IMR-90 (cell line): Measurements from ENCODE around the gene C1QTNF12. TPM values are rescaled to one million over a fixed set of nuclear protein-coding genes. Genes with fewer than 3 reads are reported as not detected.
A peak's percentile ranks its signal among the peaks of the same experiment; 100 is the strongest.

Source experiments
- ATAC-seq: fragments of 200-7000 bp; cut with Tn5 transposase; 2 replicates; pipeline ENCODE4 v1.9.1; 2020; ENCODE audit warnings: low read depth, mild to moderate bottlenecking, moderate library complexity
- BruUV-seq: library from RNA; stranded (reverse); fragments of 400-500 nt; replicated peaks from 2 replicates; lab custom pipeline; 2021; lab: Mats Ljungman, UMichigan
- CTCF ChIA-PET: fragments of 300-600 bp; formaldehyde crosslinking; extraction: SDS; loops from one replicate; lab custom pipeline; 2021; ENCODE audit warnings: antibody characterized with exemption; lab: Yijun Ruan, JAX
- POLR2A ChIA-PET: fragments of 300-600 bp; sonication (Branson Sonifier 250); formaldehyde crosslinking; loops from one replicate; lab custom pipeline; 2022; ENCODE audit warnings: antibody characterized with exemption; ENCODE audit not compliant: unreplicated experiment; lab: Charles Lee
- DNase-seq: peaks from one replicate; pipeline ENCODE4 v3.0.0; 2013
- H2AFZ ChIP-seq: replicated peaks from 2 replicates; pipeline ENCODE3; 2013; ENCODE audit warnings: low read length, mild to moderate bottlenecking; ENCODE audit not compliant: poor library complexity
- H2AK5ac ChIP-seq: 2 replicates; pipeline ENCODE4 v1.6.1; 2013; ENCODE audit warnings: low read depth, low read length, inconsistent platforms
- H2AK9ac ChIP-seq: replicated peaks from 2 replicates; pipeline ENCODE3; 2013; ENCODE audit warnings: mild to moderate bottlenecking, low read depth, low read length, moderate library complexity; ENCODE audit not compliant: poor library complexity
- H2BK120ac ChIP-seq: 2 replicates; pipeline ENCODE4 v1.6.1; 2013; ENCODE audit warnings: low read depth, low read length, inconsistent platforms
- H2BK15ac ChIP-seq: 3 replicates; pipeline ENCODE4 v1.6.1; 2013; ENCODE audit warnings: low read depth, low read length, inconsistent platforms
- H2BK20ac ChIP-seq: 2 replicates; pipeline ENCODE4 v1.6.1; 2013; ENCODE audit warnings: low read depth, mild to moderate bottlenecking, inconsistent platforms, low read length, moderate library complexity
- H2BK5ac ChIP-seq: 2 replicates; pipeline ENCODE4 v1.6.1; 2013; ENCODE audit warnings: mild to moderate bottlenecking, low read depth, low read length, inconsistent platforms; ENCODE audit not compliant: poor library complexity, severe bottlenecking
- H3K14ac ChIP-seq: replicated peaks from 2 replicates; pipeline ENCODE4 v1.6.1; 2013; ENCODE audit warnings: low read depth, low read length, inconsistent platforms
- H3K18ac ChIP-seq: 2 replicates; pipeline ENCODE4 v1.6.1; 2013; ENCODE audit warnings: low read depth, low read length, control low read depth
- H3K23ac ChIP-seq: 2 replicates; pipeline ENCODE4 v1.6.1; 2013; ENCODE audit warnings: low read depth, low read length, inconsistent platforms
- H3K27ac ChIP-seq: 2 replicates; pipeline ENCODE4 v1.5.1; 2013; ENCODE audit warnings: mild to moderate bottlenecking, control low read depth, low read length; ENCODE audit not compliant: insufficient read depth
- H3K27me3 ChIP-seq: 2 replicates; pipeline ENCODE4 v1.6.1; 2013; ENCODE audit warnings: low read length; ENCODE audit not compliant: control insufficient read depth, insufficient read depth
- H3K36me3 ChIP-seq: 2 replicates; pipeline ENCODE4 v1.6.1; 2013; ENCODE audit warnings: low read length, mixed read lengths; ENCODE audit not compliant: control insufficient read depth, insufficient read depth
- H3K4ac ChIP-seq: 2 replicates; pipeline ENCODE4 v1.6.1; 2013; ENCODE audit warnings: low read depth, low read length, inconsistent platforms
- H3K4me1 ChIP-seq: 2 replicates; pipeline ENCODE4 v1.6.1; 2013; ENCODE audit warnings: low read length, mixed read lengths; ENCODE audit not compliant: control insufficient read depth, insufficient read depth
- H3K4me2 ChIP-seq: 2 replicates; pipeline ENCODE4 v1.6.1; 2013; ENCODE audit warnings: low read depth, mild to moderate bottlenecking, control low read depth, low read length, moderate library complexity
- H3K4me3 ChIP-seq: 2 replicates; pipeline ENCODE4 v1.5.1; 2013; ENCODE audit warnings: low read depth, mild to moderate bottlenecking, control low read depth, low read length, moderate library complexity; ENCODE audit not compliant: insufficient read depth
- H3K56ac ChIP-seq: 2 replicates; pipeline ENCODE4 v1.6.1; 2013; ENCODE audit warnings: low read length, inconsistent platforms; ENCODE audit not compliant: insufficient read depth; ENCODE audit errors: extremely low read depth
- H3K79me1 ChIP-seq, 2 experiments: 2 replicates each; pipeline ENCODE4 v1.6.1; 2013; ENCODE audit warnings: low read length in 2 of 2, inconsistent platforms in 1 of 2, low read depth in 1 of 2
- H3K9ac ChIP-seq: 2 replicates; pipeline ENCODE4 v1.6.1; 2013; ENCODE audit warnings: low read depth, low read length, control low read depth
- H3K9me1 ChIP-seq: 2 replicates; pipeline ENCODE4 v1.6.1; 2013; ENCODE audit warnings: low read length, inconsistent platforms; ENCODE audit not compliant: insufficient read depth
- H3K9me3 ChIP-seq: 2 replicates; pipeline ENCODE4 v1.6.1; 2013; ENCODE audit warnings: low read length; ENCODE audit not compliant: control insufficient read depth, insufficient read depth
- H4K20me1 ChIP-seq: 2 replicates; pipeline ENCODE4 v1.6.1; 2013; ENCODE audit warnings: low read length, inconsistent platforms; ENCODE audit not compliant: insufficient read depth
- H4K5ac ChIP-seq: 2 replicates; pipeline ENCODE4 v1.6.1; 2013; ENCODE audit warnings: mild to moderate bottlenecking, low read depth, low read length, control low read depth
- H4K8ac ChIP-seq, 2 experiments: 2 replicates each; pipeline ENCODE4 v1.6.1; 2013; ENCODE audit warnings: low read depth in 2 of 2, low read length in 2 of 2, control low read depth in 1 of 2, inconsistent platforms in 1 of 2
- H4K91ac ChIP-seq: 2 replicates; pipeline ENCODE4 v1.6.1; 2013; ENCODE audit warnings: low read depth, low read length, inconsistent platforms; ENCODE audit not compliant: insufficient read depth
- BHLHE40 ChIP-seq: fragments of 150-350 bp; IDR thresholded peaks from 2 replicates; pipeline ENCODE4 v1.6.1; 2016; ENCODE audit warnings: mild to moderate bottlenecking, low read depth, low read length
- CHD1 ChIP-seq: IDR thresholded peaks from 2 replicates; pipeline ENCODE4 v1.6.1; 2012; ENCODE audit warnings: low read depth, low read length, improper control_type of control experiment
- POLR2A ChIP-seq: IDR thresholded peaks from 2 replicates; pipeline ENCODE4 v1.6.1; 2012; ENCODE audit warnings: mild to moderate bottlenecking, low read depth, low read length
- RCOR1 ChIP-seq: IDR thresholded peaks from 2 replicates; pipeline ENCODE4 v1.6.1; 2012; ENCODE audit warnings: mild to moderate bottlenecking, low read length, improper control_type of control experiment; ENCODE audit not compliant: insufficient replicate concordance
- WGBS, 2 experiments: methylation state at CpG; one replicate each; pipeline versions ENCODE4 v1.1.5 to v1.1.7; 2013; ENCODE audit warnings: missing lambda C conversion rate in 2 of 2; ENCODE audit not compliant: insufficient read length in 1 of 2; ENCODE audit errors: extremely low coverage in 2 of 2; 5-methylcytosine and 5-hydroxymethylcytosine counted together
- dilution Hi-C: fragments of 300-500 bp; cut with HindIII; formaldehyde crosslinking; loops from one replicate; pipeline ENCODE4 v1.14.3; 2018; ENCODE audit warnings: low sequenced_read_pairs; ENCODE audit not compliant: unreplicated experiment
- in situ Hi-C: fragments of 300-500 bp; cut with MboI; formaldehyde crosslinking; loops from 3 replicates; pipeline ENCODE4 v1.14.3; 2019; ENCODE audit warnings: low sequenced_read_pairs, inconsistent platforms, mixed read lengths
- intact Hi-C: fragments of 100-400 bp; cut with micrococcal nuclease; formaldehyde crosslinking; loops from 2 replicates; pipeline ENCODE4 v1.10.0; 2022
- polyA plus RNA-seq, 3 experiments: library from polyadenylated mRNA; depleted of rRNA; stranded (reverse); fragments of >200 nt; gene quantifications; 2 replicates each; pipeline ENCODE4 v1.2.3, GENCODE V29; 2012; ENCODE audit warnings: low replicate concordance in 1 of 3
- total RNA-seq: library from RNA; depleted of rRNA; stranded (reverse); fragments of >200 nt; gene quantifications from 2 replicates; pipeline ENCODE4 v1.2.3, GENCODE V29; 2012
- TF ChIP-seq, protein P1 (sequence below): fragments of 150-350 bp; IDR thresholded peaks from 2 replicates; pipeline ENCODE4 v1.6.1; 2016; ENCODE audit warnings: low read depth, mild to moderate bottlenecking, low read length, moderate library complexity, borderline replicate concordance

C1QTNF12 gene
- total and polyA plus RNA-seq, 2 of the 4 experiments (the other 2 are of a cell fraction) = 0.36 to 1.1 TPM

DNA sequence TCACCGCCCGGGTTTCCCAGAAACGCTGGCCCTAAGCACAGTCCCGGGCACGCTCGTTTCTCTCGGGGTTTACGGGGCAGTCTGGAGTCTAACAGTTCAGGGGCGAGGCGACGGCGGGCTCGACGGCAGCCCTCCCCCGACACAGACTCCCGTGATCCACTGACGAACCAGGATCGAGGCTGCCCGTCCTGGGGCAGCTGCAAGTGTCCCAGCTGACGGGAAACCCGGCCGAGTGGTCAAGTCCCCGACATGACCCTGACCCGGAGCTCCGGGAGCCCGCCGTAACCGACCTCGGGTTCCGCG, 26.6 kb upstream of the C1QTNF12 start:
- H3K4me1 ChIP-seq = peaks cover 38% of the 10 kb centered on the region
- peaks cover 8 to 51% of the 10 kb centered on the region in 2 experiments; a peak in 3 of 4 replicates for H3K79me1 ChIP-seq
- H2AK5ac ChIP-seq = peak overlapping the region; percentile 99
- no peak overlapping the region for H3K18ac ChIP-seq
- H2BK15ac ChIP-seq = peak overlapping the region; percentile 45; the same call in 1 of the 3 replicates
- H3K36me3 ChIP-seq = peaks cover 27% of the 10 kb centered on the region
- H2BK5ac ChIP-seq = peak overlapping the region; percentile 99
- H3K23ac ChIP-seq = peak overlapping the region; percentile 92
- peak overlapping the region; percentile 94 for H3K27ac ChIP-seq
- H2AK9ac ChIP-seq = peak overlapping the region; percentile 99
- WGBS, 2 experiments = 0% methylated on average over 8 of the region's 31 CpGs; no CpG with 5 or more reads in 1 of the 2 experiments
- H2BK20ac ChIP-seq = no peak overlapping the region
- TF ChIP-seq POLR2A (no peak), RCOR1 (no peak), CHD1 (no peak), BHLHE40 (no peak)
- TF ChIP-seq, protein P1, sequence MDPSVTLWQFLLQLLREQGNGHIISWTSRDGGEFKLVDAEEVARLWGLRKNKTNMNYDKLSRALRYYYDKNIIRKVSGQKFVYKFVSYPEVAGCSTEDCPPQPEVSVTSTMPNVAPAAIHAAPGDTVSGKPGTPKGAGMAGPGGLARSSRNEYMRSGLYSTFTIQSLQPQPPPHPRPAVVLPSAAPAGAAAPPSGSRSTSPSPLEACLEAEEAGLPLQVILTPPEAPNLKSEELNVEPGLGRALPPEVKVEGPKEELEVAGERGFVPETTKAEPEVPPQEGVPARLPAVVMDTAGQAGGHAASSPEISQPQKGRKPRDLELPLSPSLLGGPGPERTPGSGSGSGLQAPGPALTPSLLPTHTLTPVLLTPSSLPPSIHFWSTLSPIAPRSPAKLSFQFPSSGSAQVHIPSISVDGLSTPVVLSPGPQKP = no peak
- H3K27me3 ChIP-seq = no peaks in the 10 kb centered on the region
- dilution Hi-C loops = no loop called here
- peaks cover 25% of the 10 kb centered on the region for H4K20me1 ChIP-seq
- peak overlapping the region; percentile 97 for H3K4me2 ChIP-seq
- peak overlapping the region; percentile 71 for H3K4me3 ChIP-seq
- peak overlapping the region; percentile 64 to 96 for H4K8ac ChIP-seq
- in situ Hi-C loops = no loop called here
- intact Hi-C loops = loop anchor here (1.0 kb wide), 1 partner anchor 8 kb away; no protein-coding TSS in a partner anchor
- no peaks in the 10 kb centered on the region for H3K9me3 ChIP-seq
- H3K14ac ChIP-seq = peak overlapping the region; percentile 94
- peak overlapping the region; percentile 79 for H3K56ac ChIP-seq
- ChIA-PET POLR2A (interaction anchor here (0.5 to 1.0 kb wide), 3 partner anchors 9 to 254 kb away, joined by 3 to 6 read pairs (median 5); no protein-coding TSS in a partner anchor), CTCF (no interaction called here)
- H3K9me1 ChIP-seq = peaks cover 33% of the 10 kb centered on the region
- BruUV-seq = no TSS peak
- H2BK120ac ChIP-seq = peak overlapping the region; percentile 30; the same call in 1 of the 2 replicates
- peak overlapping the region; percentile 64 for H4K91ac ChIP-seq
- ATAC-seq = peak; percentile 1
- H2AFZ ChIP-seq = peak overlapping the region; percentile 89
- peak overlapping the region; percentile 91 for H3K4ac ChIP-seq
- DNase-seq = no peak
- H4K5ac ChIP-seq = peak overlapping the region; percentile 65; the same call in 1 of the 2 replicates
- H3K9ac ChIP-seq = peak overlapping the region; percentile 93
